VCaP (cell line): ENCODE measurements around the gene PTPN20.
"Not testable (repeated sequence)": the region's sequence is repeated elsewhere in the genome, so short reads cannot be mapped to it uniquely, and the experiment has no call there.

Source experiments
- H3K27ac ChIP-seq: fragments of 450-650 bp; 2 replicates; pipeline ENCODE4 v1.5.1; 2017
- CTCF ChIP-seq: fragments of 450-650 bp; conservative IDR thresholded peaks from 2 replicates; pipeline ENCODE4 v1.5.1; 2017; ENCODE audit warnings: mild to moderate bottlenecking, moderate library complexity

PTPN20 gene

GRCh38 chr10:46911144-46911876 lies at the start of gene PTPN20:
PTPN20 (plus strand) TSS chr10:46911428; CDS start chr10:46932500, 21,072 bp downstream.
- peak within 1 kb of the TSS; percentile 43; the same call in 1 of the 2 replicates for H3K27ac ChIP-seq
- 0 out of 2 replicates have a peak, but pooled peaks have one; percentile 19 for TF ChIP-seq CTCF

GRCh38 chr10:46869716-46870115 lies 41.5 kb upstream of the PTPN20 start:
- not testable (repeated sequence) for H3K27ac ChIP-seq

GRCh38 chr10:46871583-46871982 lies 39.6 kb upstream of the PTPN20 start:
- H3K27ac ChIP-seq: not testable (repeated sequence)

- not testable (repeated sequence) for H3K27ac ChIP-seq
Measured at GRCh38 chr10:46875304-46875703, 35.9 kb upstream of the PTPN20 start.

- H3K27ac ChIP-seq: not testable (repeated sequence)
Measured at GRCh38 chr10:46876773-46877172, 34.5 kb upstream of the PTPN20 start.

- H3K27ac ChIP-seq: not testable (repeated sequence)
Measured at GRCh38 chr10:46878761-46879160, 32.5 kb upstream of the PTPN20 start.

GRCh38 chr10:46890813-46891611 lies 20.2 kb upstream of the PTPN20 start:
- H3K27ac ChIP-seq: not testable (repeated sequence)

- not testable (repeated sequence) for H3K27ac ChIP-seq
Measured at GRCh38 chr10:46896762-46897692, 14.2 kb upstream of the PTPN20 start.

GRCh38 chr10:46901247-46901646 lies 10.0 kb upstream of the PTPN20 start:
- not testable (repeated sequence) for H3K27ac ChIP-seq

- not testable (repeated sequence) for H3K27ac ChIP-seq
Measured at GRCh38 chr10:46903874-46904273, 7.4 kb upstream of the PTPN20 start.

GRCh38 chr10:46906359-46906758 lies 4.9 kb upstream of the PTPN20 start:
- H3K27ac ChIP-seq: not testable (repeated sequence)

- not testable (repeated sequence) for H3K27ac ChIP-seq
Measured at GRCh38 chr10:46907185-46908117, 3.8 kb upstream of the PTPN20 start.

- H3K27ac ChIP-seq: not testable (repeated sequence)
Measured at GRCh38 chr10:46922498-46922897, 11.3 kb downstream of the PTPN20 start.

GRCh38 chr10:46925156-46925555 lies 13.9 kb downstream of the PTPN20 start:
- not testable (repeated sequence) for H3K27ac ChIP-seq
